Smooth muscle cell (in vitro differentiated cells): Measurements from ENCODE around the gene IGFLR1. TPM values are rescaled to one million over a fixed set of nuclear protein-coding genes. Genes with fewer than 3 reads are reported as not detected.

Experiments
- DNase-seq: peaks from one replicate; lab custom pipeline; 2025; ENCODE audit not compliant: unreplicated experiment; lab: John Stamatoyannopoulos, UW
- H2AFZ ChIP-seq: fragments of 200-600 bp; sonication (generic); 2 replicates; pipeline ENCODE4 v1.6.0; 2016; ENCODE audit warnings: antibody characterized with exemption, low read depth, mild to moderate bottlenecking
- H3F3A ChIP-seq: fragments of 200-600 bp; sonication (generic); 2 replicates; pipeline ENCODE4 v1.6.0; 2017; ENCODE audit warnings: antibody characterized with exemption, low read depth
- H3K27ac ChIP-seq: fragments of 200-600 bp; sonication (generic); 2 replicates; pipeline ENCODE4 v1.5.1; 2016; ENCODE audit warnings: low read depth, mild to moderate bottlenecking
- H3K27me3 ChIP-seq: fragments of 200-600 bp; sonication (generic); 2 replicates; pipeline ENCODE4 v1.6.1; 2016; ENCODE audit warnings: low read depth, mild to moderate bottlenecking
- H3K36me3 ChIP-seq: fragments of 200-600 bp; sonication (generic); 2 replicates; pipeline ENCODE4 v1.5.1; 2016; ENCODE audit warnings: low read depth
- H3K4me1 ChIP-seq: fragments of 200-600 bp; sonication (generic); 2 replicates; pipeline ENCODE4 v1.5.1; 2016; ENCODE audit warnings: low read depth
- H3K4me2 ChIP-seq: fragments of 200-600 bp; sonication (generic); 2 replicates; pipeline ENCODE4 v1.6.0; 2016; ENCODE audit warnings: mild to moderate bottlenecking
- H3K4me3 ChIP-seq: fragments of 200-600 bp; sonication (generic); 2 replicates; pipeline ENCODE4 v1.5.1; 2016; ENCODE audit warnings: mild to moderate bottlenecking
- H3K79me2 ChIP-seq: fragments of 200-600 bp; sonication (generic); 2 replicates; pipeline ENCODE4 v1.6.0; 2016; ENCODE audit warnings: low read depth, mild to moderate bottlenecking
- H3K9ac ChIP-seq: fragments of 200-600 bp; sonication (generic); 2 replicates; pipeline ENCODE4 v1.6.0; 2016; ENCODE audit warnings: low read depth
- H3K9me3 ChIP-seq: fragments of 200-600 bp; sonication (generic); replicated peaks from 2 replicates; pipeline ENCODE4 v1.5.1; 2016; ENCODE audit warnings: low read depth
- H4K20me1 ChIP-seq: fragments of 200-600 bp; sonication (generic); 2 replicates; pipeline ENCODE4 v1.6.0; 2016; ENCODE audit warnings: low read depth
- CTCF ChIP-seq: fragments of 200-600 bp; sonication (generic); IDR thresholded peaks from 2 replicates; pipeline ENCODE4 v1.5.1; 2017; ENCODE audit warnings: borderline replicate concordance, mild to moderate bottlenecking, antibody characterized with exemption; ENCODE audit not compliant: insufficient read depth, poor library complexity, severe bottlenecking
- WGBS: methylation state at CpG from one replicate; pipeline ENCODE4 v1.1.7; 2016; ENCODE audit warnings: low lambda C conversion rate; 5-methylcytosine and 5-hydroxymethylcytosine counted together
- polyA plus RNA-seq: library from polyadenylated mRNA; unstranded; fragments of >200 nt; fragmentation: Nextera tagmentation; extraction: Ambion mirVana; gene quantifications from 2 replicates; pipeline ENCODE4 v1.2.1, GENCODE V29; 2016
- total RNA-seq: library from RNA; depleted of rRNA; stranded (reverse); fragments of >200 nt; gene quantifications from 2 replicates; pipeline ENCODE4 v1.2.3, GENCODE V29; 2014

The IGFLR1 gene
- total and polyA plus RNA-seq, 2 experiments from 2014 or later, result 1.2 to 1.4 TPM

- peak within 1 kb of the TSS; percentile 88 for H3K4me3 ChIP-seq
- peak within 1 kb of the TSS; percentile 91 for H3K4me2 ChIP-seq
- peak within 1 kb of the TSS; percentile 69 for H3K9ac ChIP-seq
- H3K4me1 ChIP-seq, result peaks cover 12% of the 10 kb centered on the region
- TF ChIP-seq CTCF, result no peak
- H3K79me2 ChIP-seq, result peaks cover 39% of the 10 kb centered on the region
- no peaks in the 10 kb centered on the region for H3K36me3 ChIP-seq
- peak within 1 kb of the TSS; percentile 71 for H3K27ac ChIP-seq
- under 1% methylated on average over 40 of the region's 109 CpGs for WGBS
- H3K27me3 ChIP-seq, result no peaks in the 10 kb centered on the region
- no peaks in the 10 kb centered on the region for H3K9me3 ChIP-seq
- H2AFZ ChIP-seq, result peak within 1 kb of the TSS; percentile 88
- H3F3A ChIP-seq, result no peaks in the 10 kb centered on the region
- peaks cover 25% of the 10 kb centered on the region for H4K20me1 ChIP-seq
- DNase-seq, result peak; percentile 97
Observed at GRCh38 chr19:35717665-35718344, 24.4 kb downstream of the IGFLR1 start, which contains the start of gene KMT2B. TSS of gene KMT2B (plus strand) at chr19:35718003. CDS start at chr19:35718019, 16 bp downstream.

GRCh38 chr19:35716801-35717664 is 25.2 kb downstream of the IGFLR1 start:
- no peaks in the 10 kb centered on the region for H3F3A ChIP-seq
- H3K36me3 ChIP-seq, result no peaks in the 10 kb centered on the region
- H3K4me2 ChIP-seq, result peak overlapping the region; percentile 91
- peaks cover 12% of the 10 kb centered on the region for H3K4me1 ChIP-seq
- DNase-seq, result peak; percentile 97
- TF ChIP-seq CTCF, result peak; percentile 75
- H3K9me3 ChIP-seq, result no peaks in the 10 kb centered on the region
- H3K27me3 ChIP-seq, result no peaks in the 10 kb centered on the region
- H3K4me3 ChIP-seq, result peak overlapping the region; percentile 78
- H3K79me2 ChIP-seq, result peaks cover 32% of the 10 kb centered on the region
- H3K27ac ChIP-seq, result peak overlapping the region; percentile 46
- peak overlapping the region; percentile 88 for H2AFZ ChIP-seq
- H4K20me1 ChIP-seq, result peaks cover 25% of the 10 kb centered on the region
- H3K9ac ChIP-seq, result peak overlapping the region; percentile 39
- WGBS, result under 1% methylated on average over 59 of the region's 77 CpGs

GRCh38 chr19:35715981-35716800 is 26.1 kb downstream of the IGFLR1 start:
- no peaks in the 10 kb centered on the region for H3F3A ChIP-seq
- no peaks in the 10 kb centered on the region for H3K9me3 ChIP-seq
- H3K4me3 ChIP-seq, result peak overlapping the region; percentile 78
- H3K36me3 ChIP-seq, result no peaks in the 10 kb centered on the region
- H3K79me2 ChIP-seq, result peaks cover 30% of the 10 kb centered on the region
- 7% methylated on average over 50 of the region's 52 CpGs for WGBS
- peak overlapping the region; percentile 91 for H3K4me2 ChIP-seq
- DNase-seq, result no peak
- TF ChIP-seq CTCF, result no peak
- H2AFZ ChIP-seq, result peak overlapping the region; percentile 88
- peak overlapping the region; percentile 15 for H3K9ac ChIP-seq
- H3K27ac ChIP-seq, result no peak overlapping the region
- H4K20me1 ChIP-seq, result peaks cover 20% of the 10 kb centered on the region
- peaks cover 12% of the 10 kb centered on the region for H3K4me1 ChIP-seq
- H3K27me3 ChIP-seq, result no peaks in the 10 kb centered on the region
